ENCODE results near the gene PTPRN2. TPM values are rescaled to one million over a fixed set of nuclear protein-coding genes. Genes with fewer than 3 reads are reported as not detected.
A peak's percentile ranks its signal among the peaks of the same experiment; 100 is the strongest.
"Not testable (repeated sequence)": the region's sequence is repeated elsewhere in the genome, so short reads cannot be mapped to it uniquely, and the experiment has no call there.

Gene PTPRN2
- 1 to 10 TPM; 7.0 to 7.2 TPM for total RNA-seq

DNA sequence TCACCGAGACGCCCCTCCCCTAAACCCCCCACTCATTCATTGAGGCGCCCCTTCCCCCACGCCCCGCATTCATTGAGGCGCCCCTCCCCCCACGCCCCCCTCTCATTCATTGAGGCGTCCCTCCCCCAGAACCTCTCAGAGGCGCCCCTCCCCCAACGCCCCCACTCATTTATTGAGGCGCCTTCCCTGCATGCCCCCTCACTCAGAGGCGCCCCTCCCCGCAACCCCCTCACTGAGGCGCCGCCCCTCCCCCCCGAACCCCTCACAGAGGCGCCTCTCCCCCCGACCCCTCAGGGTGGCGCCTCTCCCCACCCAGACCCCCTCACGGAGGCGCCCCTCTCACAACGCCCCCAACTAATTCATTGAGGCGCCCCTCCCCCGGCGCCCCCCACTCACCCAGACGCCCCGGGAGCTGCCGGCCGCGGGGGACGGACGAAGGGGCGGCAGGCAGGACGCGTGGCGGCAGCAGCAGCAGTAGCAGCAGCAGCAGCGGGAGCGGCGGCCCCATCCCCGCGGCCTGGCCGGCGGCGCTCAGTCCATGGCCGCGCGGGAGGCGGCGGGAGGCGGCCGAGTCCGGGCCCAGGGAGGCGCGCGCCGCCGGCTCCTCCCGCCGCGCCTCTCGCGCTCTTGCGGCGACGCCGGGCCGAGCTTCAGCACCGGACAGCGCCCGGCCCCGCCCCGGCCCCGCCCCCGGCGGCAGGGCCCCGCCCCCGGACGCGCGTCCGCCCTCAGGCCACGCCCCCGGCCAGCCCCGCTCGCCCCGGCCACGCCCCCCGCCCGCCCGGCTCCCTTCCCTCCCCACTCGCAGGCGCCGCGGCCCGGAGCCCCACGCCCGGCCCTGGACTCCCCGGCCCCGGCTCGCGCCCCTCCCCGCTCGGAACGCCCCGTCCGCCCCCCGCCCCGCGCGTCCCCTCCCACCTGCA, at the start of gene PTPRN2:
PTPRN2 (minus strand) TSS at position 662 of the 923 bp plus-strand sequence.
- DNase-seq: peak; percentile 60
- Mint-ChIP-seq H3K9me3 (ENCODE audit: insufficient read depth) (no peaks in the 10 kb centered on the region), H3K27me3 (ENCODE audit: low read depth) (peaks cover 27% of the 10 kb centered on the region), H3K4me3 (no peak within 1 kb of the TSS), H3K36me3 (ENCODE audit: low read depth) (no peaks in the 10 kb centered on the region), H3K4me1 (ENCODE audit: low read depth) (peaks cover 7% of the 10 kb centered on the region), H3K27ac (no peak within 1 kb of the TSS)
- ChIA-PET CTCF (no interaction called here), POLR2A (no interaction called here)
- peak; percentile 84 for ATAC-seq

DNA sequence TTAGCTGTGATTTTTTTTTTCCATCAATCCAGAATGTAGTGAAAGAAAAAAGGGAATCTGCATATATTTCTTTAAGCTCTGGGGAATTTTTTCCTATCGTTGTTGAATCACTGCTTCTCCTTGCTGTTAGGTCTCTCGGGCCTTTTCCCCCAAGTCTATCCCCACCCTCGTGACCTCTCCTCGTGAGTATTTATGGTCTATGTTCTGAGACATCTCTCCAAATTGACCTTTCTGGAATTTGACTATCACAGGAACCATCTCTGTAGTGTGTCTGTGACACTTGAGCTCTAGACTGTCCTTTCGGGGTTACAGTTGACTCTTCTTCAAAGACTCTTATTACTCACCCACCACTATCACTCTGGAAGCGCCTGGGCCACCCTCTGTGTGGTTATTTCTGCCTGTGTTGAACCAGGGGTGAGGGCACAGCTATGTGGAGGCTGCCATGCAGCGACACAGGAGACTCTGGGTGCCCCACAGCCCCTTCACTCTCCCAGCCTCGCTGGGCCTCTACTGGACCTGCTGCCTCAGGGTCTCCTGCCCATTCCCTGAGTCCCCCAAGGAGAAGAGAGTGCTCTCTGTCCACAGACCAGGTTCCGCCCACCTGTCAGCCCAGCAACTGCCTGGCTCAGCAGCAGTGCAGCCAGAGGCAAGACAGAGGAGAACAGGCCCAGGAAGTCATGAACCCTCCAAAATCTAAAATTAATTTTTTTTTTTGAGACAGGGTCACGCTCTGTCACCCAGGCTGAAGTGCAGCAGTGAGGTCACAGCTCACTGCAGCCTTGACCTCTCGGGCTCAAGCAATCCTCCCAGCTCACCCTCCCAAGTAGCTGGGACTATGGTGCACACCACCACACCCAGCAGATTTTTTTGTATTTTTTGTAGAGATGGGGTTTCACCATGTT, 45.7 kb upstream of the PTPRN2 start:
- ChIA-PET CTCF (interaction anchor here (1.0 to 1.1 kb wide), 2 partner anchors 14 to 343 kb away, joined by 3 read pairs; no protein-coding TSS in a partner anchor), POLR2A (interaction anchor here (0.7 kb wide), 1 partner anchor 25 kb away, joined by 3 read pairs; no protein-coding TSS in a partner anchor)
- DNase-seq: no peak
- ATAC-seq: no peak
- Mint-ChIP-seq H3K9me3 (ENCODE audit: insufficient read depth) (no peaks in the 10 kb centered on the region), H3K4me1 (ENCODE audit: low read depth) (no peaks in the 10 kb centered on the region), H3K4me3 (no peak overlapping the region), H3K27me3 (ENCODE audit: low read depth) (no peaks in the 10 kb centered on the region), H3K36me3 (ENCODE audit: low read depth) (peaks cover 60% of the 10 kb centered on the region), H3K27ac (no peak overlapping the region)

GRCh38 chr7:158631574-158632195, 44.1 kb upstream of the PTPRN2 start:
- CTCF ChIA-PET: no interaction called here
- POLR2A ChIA-PET: interaction anchor here (1.1 kb wide), 1 partner anchor 12 kb away, joined by 3 read pairs; no protein-coding TSS in a partner anchor
- H3K4me1 Mint-ChIP-seq (ENCODE audit: low read depth): no peaks in the 10 kb centered on the region

GRCh38 chr7:158626289-158626688, 38.7 kb upstream of the PTPRN2 start:
- H3K27ac Mint-ChIP-seq; POLR2A ChIA-PET; ATAC-seq; H3K4me1 Mint-ChIP-seq (ENCODE audit: low read depth); H3K9me3 Mint-ChIP-seq (ENCODE audit: insufficient read depth); H3K4me3 Mint-ChIP-seq; CTCF ChIA-PET; DNase-seq; H3K27me3 Mint-ChIP-seq (ENCODE audit: low read depth): not testable (repeated sequence)
- H3K36me3 Mint-ChIP-seq (ENCODE audit: low read depth): peaks cover 69% of the 10 kb centered on the region

More at GRCh38 chr7:158631574-158632195, 44.1 kb upstream of the PTPRN2 start:
- ATAC-seq (no peak), DNase-seq (no peak)
- peaks cover 60% of the 10 kb centered on the region for H3K36me3 Mint-ChIP-seq (ENCODE audit: low read depth)
- H3K9me3 Mint-ChIP-seq (ENCODE audit: insufficient read depth): no peaks in the 10 kb centered on the region
- no peaks in the 10 kb centered on the region for H3K27me3 Mint-ChIP-seq (ENCODE audit: low read depth)
- H3K27ac Mint-ChIP-seq: no peak overlapping the region
- H3K4me3 Mint-ChIP-seq: no peak overlapping the region

- H3K4me1 Mint-ChIP-seq (ENCODE audit: low read depth): no peaks in the 10 kb centered on the region
- ATAC-seq (no peak), DNase-seq (no peak)
- H3K27ac Mint-ChIP-seq: no peak overlapping the region
- POLR2A ChIA-PET: no interaction called here
- CTCF ChIA-PET: no interaction called here
- no peaks in the 10 kb centered on the region for H3K27me3 Mint-ChIP-seq (ENCODE audit: low read depth)
- H3K36me3 Mint-ChIP-seq (ENCODE audit: low read depth): peaks cover 57% of the 10 kb centered on the region
- H3K4me3 Mint-ChIP-seq: no peak overlapping the region
- H3K9me3 Mint-ChIP-seq (ENCODE audit: insufficient read depth): no peaks in the 10 kb centered on the region
Observed at GRCh38 chr7:158623241-158623640, 35.6 kb upstream of the PTPRN2 start.

GRCh38 chr7:158620839-158621441, 33.3 kb upstream of the PTPRN2 start:
- H3K36me3 Mint-ChIP-seq (ENCODE audit: low read depth): peaks cover 47% of the 10 kb centered on the region
- ATAC-seq: no peak
- H3K4me1 Mint-ChIP-seq (ENCODE audit: low read depth): no peaks in the 10 kb centered on the region
- no peaks in the 10 kb centered on the region for H3K9me3 Mint-ChIP-seq (ENCODE audit: insufficient read depth)
- ChIA-PET POLR2A (no interaction called here), CTCF (interaction anchor here (0.9 kb wide), 1 partner anchor 9 kb away, joined by 3 read pairs; no protein-coding TSS in a partner anchor)
- no peak overlapping the region for H3K4me3 Mint-ChIP-seq
- no peaks in the 10 kb centered on the region for H3K27me3 Mint-ChIP-seq (ENCODE audit: low read depth)
- DNase-seq: no peak
- no peak overlapping the region for H3K27ac Mint-ChIP-seq

- peaks cover 47% of the 10 kb centered on the region for H3K36me3 Mint-ChIP-seq (ENCODE audit: low read depth)
- no peaks in the 10 kb centered on the region for H3K9me3 Mint-ChIP-seq (ENCODE audit: insufficient read depth)
- POLR2A ChIA-PET: interaction anchor here (1.0 kb wide), 1 partner anchor 11 kb away, joined by 3 read pairs; no protein-coding TSS in a partner anchor
- H3K4me1 Mint-ChIP-seq (ENCODE audit: low read depth): no peaks in the 10 kb centered on the region
- no peak overlapping the region for H3K4me3 Mint-ChIP-seq
- H3K27ac Mint-ChIP-seq: no peak overlapping the region
- DNase-seq (no peak), ATAC-seq (no peak)
- no peaks in the 10 kb centered on the region for H3K27me3 Mint-ChIP-seq (ENCODE audit: low read depth)
- CTCF ChIA-PET: interaction anchor here (0.9 kb wide), 1 partner anchor 9 kb away, joined by 3 read pairs; no protein-coding TSS in a partner anchor
Observed at GRCh38 chr7:158620418-158620817, 32.8 kb upstream of the PTPRN2 start.

- Mint-ChIP-seq H3K9me3 (ENCODE audit: insufficient read depth) (no peaks in the 10 kb centered on the region), H3K27me3 (ENCODE audit: low read depth) (no peaks in the 10 kb centered on the region), H3K27ac (no peak overlapping the region), H3K36me3 (ENCODE audit: low read depth) (peaks cover 44% of the 10 kb centered on the region), H3K4me3 (no peak overlapping the region), H3K4me1 (ENCODE audit: low read depth) (no peaks in the 10 kb centered on the region)
- no peak for DNase-seq
- CTCF ChIA-PET: no interaction called here
- POLR2A ChIA-PET: no interaction called here
- no peak for ATAC-seq
Observed at GRCh38 chr7:158618745-158619140, 31.1 kb upstream of the PTPRN2 start.

GRCh38 chr7:158617737-158618128, 30.1 kb upstream of the PTPRN2 start:
- no peaks in the 10 kb centered on the region for H3K27me3 Mint-ChIP-seq (ENCODE audit: low read depth)
- H3K4me1 Mint-ChIP-seq (ENCODE audit: low read depth): no peaks in the 10 kb centered on the region
- H3K9me3 Mint-ChIP-seq (ENCODE audit: insufficient read depth): no peaks in the 10 kb centered on the region
- DNase-seq (no peak), ATAC-seq (no peak)
- ChIA-PET CTCF (no interaction called here), POLR2A (no interaction called here)
- H3K27ac Mint-ChIP-seq: no peak overlapping the region
- H3K4me3 Mint-ChIP-seq: no peak overlapping the region
- peaks cover 38% of the 10 kb centered on the region for H3K36me3 Mint-ChIP-seq (ENCODE audit: low read depth)

DNA sequence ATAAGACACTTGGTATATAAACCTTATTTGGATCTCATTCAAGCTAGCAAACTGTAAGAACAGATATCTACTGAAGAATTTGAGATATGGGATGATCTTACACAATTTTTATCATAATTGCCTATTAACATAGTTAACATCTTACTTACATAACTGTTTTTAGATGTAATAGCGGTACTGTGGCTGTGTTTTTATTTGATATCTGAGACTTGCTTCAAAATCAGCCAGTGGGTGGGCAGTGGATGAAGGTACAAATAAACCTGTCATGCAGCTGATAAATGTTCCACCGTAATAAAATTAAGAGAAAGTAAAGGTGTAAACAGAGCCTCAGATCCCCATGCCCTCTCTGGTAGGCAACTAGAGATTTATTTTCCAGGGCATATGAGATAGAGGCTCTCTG, 28.4 kb upstream of the PTPRN2 start:
- Mint-ChIP-seq H3K27ac (no peak overlapping the region), H3K9me3 (ENCODE audit: insufficient read depth) (no peaks in the 10 kb centered on the region), H3K4me1 (ENCODE audit: low read depth) (peaks cover 8% of the 10 kb centered on the region), H3K27me3 (ENCODE audit: low read depth) (no peaks in the 10 kb centered on the region), H3K36me3 (ENCODE audit: low read depth) (peaks cover 41% of the 10 kb centered on the region), H3K4me3 (no peak overlapping the region)
- POLR2A ChIA-PET: no interaction called here
- DNase-seq (no peak), ATAC-seq (no peak)
- CTCF ChIA-PET: no interaction called here

GRCh38 chr7:158614700-158615099, 27.1 kb upstream of the PTPRN2 start:
- no peak overlapping the region for H3K4me3 Mint-ChIP-seq
- peaks cover 8% of the 10 kb centered on the region for H3K4me1 Mint-ChIP-seq (ENCODE audit: low read depth)
- H3K36me3 Mint-ChIP-seq (ENCODE audit: low read depth): peaks cover 41% of the 10 kb centered on the region
- H3K9me3 Mint-ChIP-seq (ENCODE audit: insufficient read depth): no peaks in the 10 kb centered on the region
- DNase-seq (no peak), ATAC-seq (no peak)
- no peaks in the 10 kb centered on the region for H3K27me3 Mint-ChIP-seq (ENCODE audit: low read depth)
- ChIA-PET CTCF (no interaction called here), POLR2A (no interaction called here)
- no peak overlapping the region for H3K27ac Mint-ChIP-seq

Measured in activated CD8-positive, alpha-beta T cell treated with anti-CD3 and anti-CD28 coated beads, Interleukin-2, amount 10 ng/mL, durations not matched to agents 7 days and 5 days (primary cell).